NCI-H748 (cell line): ENCODE results near the gene CST8.

Experiments used
- DNase-seq: peaks from one replicate; lab custom pipeline; 2025; ENCODE audit not compliant: unreplicated experiment; lab: John Stamatoyannopoulos, UW

Gene CST8

GRCh38 chr20:23519556-23519955 lies 28.6 kb downstream of the CST8 start:
- DNase-seq = no peak

DNA sequence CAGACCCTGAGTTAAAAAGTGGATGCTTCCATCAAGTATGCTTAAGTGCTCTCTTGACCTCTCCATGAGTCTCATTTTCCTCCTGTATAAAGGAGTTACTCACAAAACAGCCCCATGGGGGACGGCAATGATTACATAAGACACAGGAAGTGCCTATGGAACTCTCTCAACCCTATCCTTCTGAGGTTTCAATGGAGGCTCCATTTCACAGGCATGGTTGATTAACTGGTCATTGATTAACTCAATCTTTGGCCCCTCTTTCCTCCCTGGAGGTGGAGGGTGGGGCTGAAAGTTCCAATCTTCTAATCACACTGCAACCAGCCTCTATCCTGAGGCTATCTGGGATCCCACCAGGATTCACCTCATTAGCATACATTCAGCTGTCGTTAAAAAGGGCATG lies 29.3 kb downstream of the CST8 start:
- DNase-seq = peak; percentile 12

- no peak for DNase-seq
Observed at GRCh38 chr20:23524146-23524545, 33.2 kb downstream of the CST8 start.

GRCh38 chr20:23526850-23527249 lies 35.9 kb downstream of the CST8 start:
- DNase-seq = no peak

DNA sequence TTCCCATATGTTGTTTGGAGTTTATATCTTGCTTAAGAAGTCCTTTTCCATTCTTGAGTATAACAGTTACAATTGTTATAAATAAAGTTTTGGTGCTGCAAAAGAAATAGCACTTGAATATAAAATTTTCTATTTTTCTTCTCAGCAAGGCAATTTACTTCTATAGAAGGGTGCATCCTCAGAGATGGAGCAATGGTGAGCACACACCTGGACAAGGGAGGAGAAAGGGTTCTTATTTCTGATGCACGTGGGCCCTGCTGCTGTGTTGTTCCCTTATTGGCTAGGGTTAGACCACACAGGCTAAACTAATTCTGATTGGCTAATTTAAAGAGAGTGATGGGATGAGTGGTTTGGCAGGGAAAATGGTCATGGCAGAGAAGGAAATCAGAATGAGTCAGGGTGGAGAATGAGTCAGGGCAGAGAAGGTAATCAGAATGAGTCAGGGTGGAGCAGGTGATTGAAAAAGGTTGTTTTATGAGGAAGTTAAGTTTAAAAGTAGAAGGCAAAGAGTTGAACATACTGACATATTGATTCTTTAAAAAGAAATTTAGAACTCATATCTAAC lies 38.0 kb downstream of the CST8 start:
- DNase-seq = no peak

- no peak for DNase-seq
Observed at GRCh38 chr20:23530937-23531567, 40.1 kb downstream of the CST8 start.

- DNase-seq = no peak
Observed at GRCh38 chr20:23532533-23532932, 41.6 kb downstream of the CST8 start.

DNA sequence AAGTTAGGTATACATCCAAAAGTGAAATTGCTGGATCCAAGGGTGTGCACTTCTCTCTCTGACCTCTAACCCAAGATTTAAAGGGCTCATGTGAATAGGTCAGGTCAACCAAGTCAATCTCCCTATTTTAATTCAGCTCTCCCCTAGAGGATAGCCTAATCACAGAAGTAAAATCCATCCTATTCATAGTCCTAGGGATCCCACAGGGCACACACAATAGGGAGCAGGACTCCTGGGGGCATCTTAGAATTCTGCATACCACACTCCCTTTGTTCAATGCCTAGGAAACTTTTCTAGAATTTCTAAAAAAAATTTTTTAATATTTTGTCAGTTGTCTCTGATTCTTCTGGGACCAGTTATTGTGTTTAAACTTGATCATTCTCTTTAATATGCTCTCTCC lies 42.2 kb downstream of the CST8 start:
- DNase-seq = no peak

DNA sequence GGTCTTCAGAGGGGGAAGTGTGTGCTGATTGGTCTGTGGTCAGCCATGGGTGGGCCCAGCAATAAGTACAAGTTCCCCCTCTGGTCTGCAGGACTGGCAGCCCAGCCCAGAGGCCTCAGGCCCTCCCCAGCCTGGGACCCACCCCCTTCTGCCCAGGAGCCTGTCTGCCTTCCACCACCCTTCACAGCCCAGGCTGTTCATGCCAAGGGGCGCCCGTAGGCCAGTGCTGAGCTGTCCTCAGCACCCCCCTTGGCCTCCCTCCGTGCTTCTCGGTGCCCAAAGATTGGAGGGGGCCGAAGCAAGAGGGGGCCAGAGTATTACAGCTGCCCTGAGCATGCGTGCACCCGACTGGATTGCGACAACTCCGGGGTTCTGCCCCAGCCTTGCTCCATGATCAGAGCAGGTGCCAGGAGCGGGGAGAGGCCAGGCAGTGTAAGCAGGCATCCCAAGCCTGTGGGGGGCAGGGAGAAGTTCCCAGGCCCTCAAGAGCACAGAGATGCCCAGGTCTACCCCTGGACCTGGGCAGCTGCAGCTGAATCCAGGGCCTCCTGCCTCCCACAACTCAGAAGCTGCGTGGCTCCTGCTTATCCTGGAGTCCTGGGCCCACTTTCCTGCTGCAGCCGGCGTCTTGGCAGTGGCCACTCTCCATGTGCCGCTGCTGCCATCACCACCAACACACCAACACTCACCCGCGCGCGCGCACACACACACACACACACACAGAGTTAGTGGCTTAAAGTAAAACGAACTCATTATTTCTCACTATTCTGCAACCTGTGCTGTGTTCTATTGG lies 44.1 kb downstream of the CST8 start:
- DNase-seq = no peak

DNA sequence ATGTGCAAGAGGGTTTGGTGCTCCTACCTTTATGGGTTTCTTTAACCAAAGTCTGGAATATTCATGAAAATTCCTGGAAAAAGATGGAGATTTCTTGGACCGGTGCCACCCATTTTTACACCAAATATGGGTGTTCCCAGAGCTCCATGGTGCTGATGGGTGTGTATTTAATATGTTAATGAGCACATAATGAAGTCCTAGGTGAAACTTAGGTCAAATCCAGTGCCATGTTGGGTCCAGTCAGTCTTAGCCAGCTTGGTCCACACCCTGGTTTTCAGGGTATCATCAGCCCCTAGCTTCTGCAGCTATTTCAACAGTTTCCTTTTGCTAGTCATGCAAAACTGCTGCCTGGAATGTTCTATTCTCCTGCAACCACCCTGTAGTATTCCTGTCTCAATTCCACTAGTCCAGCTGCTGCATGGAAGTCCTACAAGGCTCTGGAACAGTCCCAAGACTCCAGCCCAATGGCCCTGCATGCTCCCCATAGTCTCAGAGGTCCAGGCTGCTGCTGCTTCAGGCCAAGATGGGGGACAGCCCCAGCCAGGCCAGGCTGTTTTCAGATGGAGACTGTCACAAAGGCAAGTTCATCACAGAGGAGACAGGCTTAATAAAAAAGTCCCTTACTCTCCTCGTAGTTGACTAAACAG lies 45.5 kb downstream of the CST8 start:
- no peak for DNase-seq

GRCh38 chr20:23537030-23537429 lies 46.1 kb downstream of the CST8 start:
- DNase-seq = no peak

- DNase-seq = peak; percentile 19
Observed at GRCh38 chr20:23540624-23541023, 49.7 kb downstream of the CST8 start.

DNA sequence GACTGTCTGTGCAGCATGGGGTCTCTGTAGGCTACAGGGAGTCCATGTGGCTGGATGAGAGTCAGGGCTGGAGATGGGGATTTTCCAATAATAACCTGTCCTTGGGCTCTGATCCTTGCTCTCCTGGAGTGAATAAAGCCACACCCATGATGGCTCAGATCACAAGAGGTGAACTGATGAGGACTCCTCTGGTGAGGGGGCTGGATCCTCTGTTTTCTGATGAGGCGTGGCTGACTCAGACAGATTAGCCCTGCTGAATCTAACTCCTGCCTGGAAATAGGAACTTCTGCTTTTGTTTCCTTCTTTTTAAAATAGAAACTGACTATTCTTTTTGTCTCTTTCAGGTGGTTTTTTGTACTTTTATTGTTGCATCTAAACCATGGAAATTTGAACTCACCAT lies 50.4 kb downstream of the CST8 start:
- peak; percentile 62 for DNase-seq

GRCh38 chr20:23541776-23542175 lies 50.9 kb downstream of the CST8 start:
- DNase-seq = no peak

- DNase-seq = no peak
Observed at GRCh38 chr20:23542801-23543200, 51.9 kb downstream of the CST8 start.

DNA sequence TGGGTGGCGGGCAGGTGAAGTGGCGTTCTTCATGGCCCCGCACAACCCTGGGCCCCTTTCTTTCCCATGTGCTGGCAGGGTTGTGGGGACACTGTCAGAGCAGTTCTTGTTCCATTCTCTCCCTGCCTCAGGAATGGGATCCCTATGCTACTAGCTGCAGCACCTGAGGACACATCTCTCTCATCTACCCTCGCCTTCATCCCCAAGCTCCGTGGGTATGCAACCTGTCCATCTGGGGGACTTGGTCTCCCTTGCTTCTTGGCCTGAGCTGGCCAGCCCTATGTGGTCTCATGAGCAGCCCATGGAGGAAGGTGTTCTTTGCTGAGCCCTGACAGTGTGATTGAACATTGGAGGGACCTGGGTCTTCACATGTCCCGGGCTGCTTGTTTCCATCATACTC lies 53.2 kb downstream of the CST8 start:
- DNase-seq = no peak
